ENCODE measurements around the gene NIPSNAP3A.
A peak's percentile ranks its signal among the peaks of the same experiment; 100 is the strongest.

The NIPSNAP3A gene

DNA sequence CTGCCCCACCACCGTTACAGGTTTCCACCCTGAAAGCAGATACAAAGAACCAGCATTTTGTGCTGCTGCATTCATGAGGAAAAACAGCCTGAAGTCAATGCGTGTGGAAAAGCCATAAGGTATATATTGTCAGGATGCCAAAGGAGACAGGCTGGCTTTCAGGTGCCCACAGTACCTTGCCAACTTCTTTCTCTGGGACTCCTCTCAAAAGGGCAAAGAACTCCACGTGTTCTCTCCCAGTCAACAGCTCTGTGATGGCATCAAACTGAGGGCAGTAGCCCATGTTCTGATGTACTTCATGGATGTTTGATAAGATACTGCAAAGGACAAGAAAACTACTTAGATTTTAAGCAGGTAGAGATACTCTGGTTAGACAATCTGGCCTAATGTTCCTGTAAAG is 40.8 kb downstream of the NIPSNAP3A start:
- no peak for DNase-seq (ENCODE audit: low read depth)
- H3K4me3 ChIP-seq (ENCODE audit: low read depth, low read length): no peak overlapping the region
- TF ChIP-seq, protein P1, sequence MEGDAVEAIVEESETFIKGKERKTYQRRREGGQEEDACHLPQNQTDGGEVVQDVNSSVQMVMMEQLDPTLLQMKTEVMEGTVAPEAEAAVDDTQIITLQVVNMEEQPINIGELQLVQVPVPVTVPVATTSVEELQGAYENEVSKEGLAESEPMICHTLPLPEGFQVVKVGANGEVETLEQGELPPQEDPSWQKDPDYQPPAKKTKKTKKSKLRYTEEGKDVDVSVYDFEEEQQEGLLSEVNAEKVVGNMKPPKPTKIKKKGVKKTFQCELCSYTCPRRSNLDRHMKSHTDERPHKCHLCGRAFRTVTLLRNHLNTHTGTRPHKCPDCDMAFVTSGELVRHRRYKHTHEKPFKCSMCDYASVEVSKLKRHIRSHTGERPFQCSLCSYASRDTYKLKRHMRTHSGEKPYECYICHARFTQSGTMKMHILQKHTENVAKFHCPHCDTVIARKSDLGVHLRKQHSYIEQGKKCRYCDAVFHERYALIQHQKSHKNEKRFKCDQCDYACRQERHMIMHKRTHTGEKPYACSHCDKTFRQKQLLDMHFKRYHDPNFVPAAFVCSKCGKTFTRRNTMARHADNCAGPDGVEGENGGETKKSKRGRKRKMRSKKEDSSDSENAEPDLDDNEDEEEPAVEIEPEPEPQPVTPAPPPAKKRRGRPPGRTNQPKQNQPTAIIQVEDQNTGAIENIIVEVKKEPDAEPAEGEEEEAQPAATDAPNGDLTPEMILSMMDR (IDR thresholded peaks at IDR 0.05; ENCODE audit: low read depth, low read length): no peak
- TF ChIP-seq MAX (IDR thresholded peaks at IDR 0.05; ENCODE audit: low read depth, low read length): no peak

DNA sequence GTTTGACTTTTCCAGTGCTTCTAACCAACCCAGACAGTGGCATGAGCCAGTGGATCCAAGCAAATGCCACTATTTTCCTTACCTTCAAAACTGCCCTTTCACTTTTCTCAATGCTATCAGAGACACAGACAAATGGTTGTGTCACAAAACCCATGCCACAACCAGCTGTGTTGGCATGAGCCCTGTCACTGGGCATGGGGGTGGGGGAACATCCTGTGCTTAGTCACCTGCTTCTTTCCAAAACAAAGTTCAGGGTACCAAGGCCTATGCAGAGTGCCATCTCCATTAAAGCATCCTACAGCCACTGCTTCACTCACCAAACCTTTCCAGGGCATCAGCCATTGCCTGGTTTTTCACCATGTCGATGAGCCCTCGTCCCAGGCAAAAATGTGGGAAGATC is 46.6 kb downstream of the NIPSNAP3A start:
- TF ChIP-seq POLR2A (IDR thresholded peaks at IDR 0.05; ENCODE audit: extremely low read depth, insufficient read length) (no peak), MYC (IDR thresholded peaks at IDR 0.05; ENCODE audit: low read depth, low read length) (no peak), MAX (IDR thresholded peaks at IDR 0.05; ENCODE audit: low read depth, low read length) (no peak)
- TF ChIP-seq, protein P1 (IDR thresholded peaks at IDR 0.05; ENCODE audit: low read depth, low read length): no peak
- H3K4me3 ChIP-seq (ENCODE audit: low read depth, low read length): no peak overlapping the region
- no peak for DNase-seq (ENCODE audit: low read depth)

GRCh38 chr9:104795082-104795481 is 47.6 kb downstream of the NIPSNAP3A start:
- H3K4me3 ChIP-seq (ENCODE audit: low read depth, low read length): no peak overlapping the region
- peak; percentile 25 for DNase-seq (ENCODE audit: low read depth)
- TF ChIP-seq MAX (IDR thresholded peaks at IDR 0.05; ENCODE audit: low read depth, low read length) (no peak), MYC (IDR thresholded peaks at IDR 0.05; ENCODE audit: low read depth, low read length) (no peak), POLR2A (IDR thresholded peaks at IDR 0.05; ENCODE audit: extremely low read depth, insufficient read length) (no peak)
- TF ChIP-seq, protein P1 (IDR thresholded peaks at IDR 0.05; ENCODE audit: low read depth, low read length): no peak

DNA sequence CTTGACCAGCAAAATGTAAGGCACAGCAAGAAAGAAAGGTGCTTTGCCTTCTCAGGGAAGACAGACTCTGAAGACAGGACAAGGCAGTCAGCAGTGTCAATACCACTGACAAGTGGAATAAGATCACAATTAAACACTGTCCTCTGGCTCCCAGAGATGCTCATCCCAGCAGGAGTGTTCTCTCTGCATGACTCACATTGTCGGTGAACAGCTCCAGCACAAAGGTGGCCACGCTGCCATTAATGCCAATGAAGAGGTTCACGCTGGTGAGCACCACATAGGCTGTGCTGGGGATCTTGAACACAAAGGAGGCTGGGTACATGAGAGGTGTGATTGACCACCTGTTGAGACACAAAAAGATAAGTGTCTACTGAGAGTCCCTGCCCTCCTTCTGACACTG is 48.4 kb downstream of the NIPSNAP3A start:
- DNase-seq (ENCODE audit: low read depth): no peak
- TF ChIP-seq, protein P1 (IDR thresholded peaks at IDR 0.05; ENCODE audit: low read depth, low read length): no peak
- TF ChIP-seq POLR2A (IDR thresholded peaks at IDR 0.05; ENCODE audit: extremely low read depth, insufficient read length): no peak

DNA sequence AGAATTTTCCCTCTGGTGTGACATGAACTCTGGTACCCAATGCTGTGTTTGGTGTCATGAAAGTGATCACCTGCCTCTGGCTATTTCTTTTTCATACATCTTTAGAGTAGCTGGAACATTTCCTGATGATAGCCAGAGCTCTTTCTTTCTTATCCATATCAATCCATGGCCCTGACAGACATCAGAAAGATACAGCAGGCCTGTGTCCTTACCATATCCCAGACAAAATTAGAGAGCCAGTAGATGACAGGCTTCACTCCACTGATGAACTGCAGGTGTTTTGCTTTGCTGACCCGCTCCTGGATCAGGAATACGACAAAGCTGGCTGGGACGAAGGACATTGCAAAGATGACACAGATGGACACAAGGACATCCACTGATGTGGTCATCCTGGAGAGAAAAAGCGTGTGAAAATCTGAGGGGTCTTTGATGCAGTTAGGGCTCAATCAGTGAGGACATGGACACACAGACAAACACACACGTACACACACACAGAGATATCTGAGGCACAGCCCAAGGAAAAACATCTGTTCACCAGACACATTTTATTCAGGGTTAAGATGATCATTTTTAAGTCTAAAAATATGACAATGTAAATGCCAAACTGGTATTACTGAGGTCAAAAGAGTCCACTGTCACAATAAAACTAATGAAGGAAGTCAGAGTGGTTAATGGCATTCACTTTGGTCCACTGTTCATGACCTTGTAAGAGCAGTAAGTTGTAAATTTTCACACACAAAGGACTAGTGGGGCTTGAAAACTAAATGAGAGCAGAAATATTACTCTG is 50.9 kb downstream of the NIPSNAP3A start:
- H3K4me3 ChIP-seq (ENCODE audit: low read depth, low read length): no peak overlapping the region
- no peak for DNase-seq (ENCODE audit: low read depth)
- no peak for TF ChIP-seq MYC (IDR thresholded peaks at IDR 0.05; ENCODE audit: low read depth, low read length)
- TF ChIP-seq, protein P1 (IDR thresholded peaks at IDR 0.05; ENCODE audit: low read depth, low read length): no peak
- no peak for TF ChIP-seq MAX (IDR thresholded peaks at IDR 0.05; ENCODE audit: low read depth, low read length)
- no peak for TF ChIP-seq POLR2A (IDR thresholded peaks at IDR 0.05; ENCODE audit: extremely low read depth, insufficient read length)

More for the DNA sequence above, 48.4 kb downstream of the NIPSNAP3A start:
- no peak overlapping the region for H3K4me3 ChIP-seq (ENCODE audit: low read depth, low read length)
